Pancreas (tissue), 10 donors: ENCODE data around the gene FOXA2. TPM values are rescaled to one million over a fixed set of nuclear protein-coding genes. Genes with fewer than 3 reads are reported as not detected.

Source experiments
- ATAC-seq, 4 donors: fragments of 200-7000 bp; cut with Tn5 transposase; one replicate each; pipeline versions ENCODE4 v1.8.0 to v1.9.1; 2020; ENCODE audit warnings: mild to moderate bottlenecking in 4 of 4, moderate library complexity in 4 of 4
- DNase-seq, 6 donors: peaks; one replicate each; pipeline ENCODE4 v3.0.0-alpha.2; 2020
- FAIRE-seq: peaks from 2 replicates; lab custom pipeline; 2012; peaks lifted over from hg19 to GRCh38; lab: Jason Lieb, UNC
- H3K27ac ChIP-seq, 4 donors: fragments of 200-600 bp; sonication (generic); 1 replicate in 3 of 4; 2 replicates in 1 of 4; pipeline versions ENCODE4 v1.5.0 to v1.8.0; 2020
- H3K27me3 ChIP-seq, 4 donors: fragments of 200-600 bp; one replicate each; pipeline ENCODE4 v1.8.0; 2021
- H3K36me3 ChIP-seq, 3 donors: fragments of 200-600 bp; sonication (generic) in 1 of 3; one replicate each; pipeline versions ENCODE4 v1.5.0 to v1.8.0; 2020 to 2021
- H3K4me1 ChIP-seq, 3 donors: fragments of 200-600 bp; one replicate each; pipeline ENCODE4 v1.8.0; 2021
- H3K4me3 ChIP-seq, 4 donors: fragments of 200-600 bp; sonication (generic) in 2 of 4; one replicate each; pipeline versions ENCODE4 v1.5.0 to v1.8.0; 2020 to 2021
- H3K9me3 ChIP-seq, 4 donors: fragments of 200-600 bp; one replicate each; pipeline ENCODE4 v1.8.0; 2021
- WGBS, 2 donors: extraction: QIAGEN DNeasy Blood & Tissue Kit; methylation state at CpG; one replicate each; pipeline ENCODE4 v1.1.7; 2013; 5-methylcytosine and 5-hydroxymethylcytosine counted together
- intact Hi-C, 3 donors: fragments of 100-400 bp; cut with DNase I; formaldehyde crosslinking; loops; one replicate each; pipeline versions ENCODE4 v1.11.1 to v1.14.2; 2022
- polyA plus RNA-seq, 2 donors: library from polyadenylated mRNA; stranded (reverse); fragments of 200-250 nt; gene quantifications; one replicate each; pipeline ENCODE4 v1.2.3, GENCODE V29; 2013
- total RNA-seq, 6 donors: library from RNA; stranded (reverse); fragmentation: NEBNext Ultra II Directional in 4 of 6; extraction: Animal tissue kit (Norgen Biotek cat#: 25700) in 4 of 6; gene quantifications; one replicate each; pipeline versions ENCODE4 v1.2.1 to v1.2.4, GENCODE V29; 2021 to 2023
- TF ChIP-seq, protein P1 (sequence below), 4 donors: fragments of 200-600 bp; sonication (generic) in 3 of 4; IDR thresholded peaks; one replicate each; pipeline versions ENCODE4 v1.5.0 to v1.8.0; 2021; ENCODE audit warnings: antibody characterized with exemption in 4 of 4
- donor health status: healthy with polysubstance abuse.
- donor health status: DM: no; HTN: no; CAD: no; lungs with moderate emphysema.
- donor health status: DM: no; HTN: no; CAD: no.
- donor health status: control.
- donor health status: control.
- donor health status: Bipolar disorder and iron deficiency.
- donor health status: DM: yes; HTN: yes; CAD: no.
- donor health status: DM: no; HTN: no; CAD: no.
- donor health status: DM: no; HTN: no; CAD: no.
- donor health status: DM: yes; HTN: yes; CAD: no.

Gene FOXA2
- total and polyA plus RNA-seq, 8 donors, result 14.2 to 30.4 (median 18.3) TPM

DNA sequence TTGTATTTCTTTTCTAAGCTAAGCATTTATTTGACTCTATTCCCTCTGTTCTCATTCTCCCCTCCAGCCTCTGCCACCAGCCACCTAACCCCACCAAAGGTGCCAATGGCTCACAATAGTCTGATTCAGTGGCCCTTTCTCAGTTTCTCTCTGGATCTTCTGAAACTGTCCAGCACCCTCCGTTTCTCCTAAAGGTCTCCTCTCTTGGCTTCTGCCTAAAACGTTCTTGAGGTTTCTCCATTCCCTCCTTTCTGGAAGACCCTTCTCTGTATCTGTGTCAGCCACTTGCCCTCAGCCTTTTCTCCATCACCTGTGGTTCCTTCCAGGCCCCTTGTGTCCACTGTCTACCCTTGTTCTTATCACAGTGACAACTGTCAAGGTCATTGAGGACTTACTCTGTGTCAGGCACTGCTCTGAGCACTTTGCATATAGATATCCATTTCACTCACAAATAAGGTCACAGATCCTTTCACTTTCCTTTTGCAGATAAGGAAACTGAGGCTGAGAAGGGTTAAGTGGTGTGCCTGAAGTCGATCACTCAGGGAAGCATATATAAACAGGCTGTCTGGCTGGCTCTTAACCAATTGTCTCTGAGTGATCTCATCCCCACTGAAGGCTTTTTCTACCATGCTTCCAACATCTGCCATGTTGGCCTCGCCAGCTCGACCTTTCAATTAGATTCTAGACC, 48.1 kb downstream of the FOXA2 start:
- WGBS, 2 donors, result 87 to 89% methylated on average over 5 of the region's 5 CpGs
- FAIRE-seq, result no peak
- intact Hi-C loops, result no loop called here
- Histone ChIP-seq H3K27ac (no peak overlapping the region), H3K4me1 (peaks cover 0 to 7% (median 6%) of the 10 kb centered on the region in 3 donors), H3K9me3 (no peaks in the 10 kb centered on the region), H3K4me3 (no peak overlapping the region), H3K27me3 (no peaks in the 10 kb centered on the region), H3K36me3 (no peaks in the 10 kb centered on the region)
- no peak for DNase-seq
- TF ChIP-seq, protein P1, sequence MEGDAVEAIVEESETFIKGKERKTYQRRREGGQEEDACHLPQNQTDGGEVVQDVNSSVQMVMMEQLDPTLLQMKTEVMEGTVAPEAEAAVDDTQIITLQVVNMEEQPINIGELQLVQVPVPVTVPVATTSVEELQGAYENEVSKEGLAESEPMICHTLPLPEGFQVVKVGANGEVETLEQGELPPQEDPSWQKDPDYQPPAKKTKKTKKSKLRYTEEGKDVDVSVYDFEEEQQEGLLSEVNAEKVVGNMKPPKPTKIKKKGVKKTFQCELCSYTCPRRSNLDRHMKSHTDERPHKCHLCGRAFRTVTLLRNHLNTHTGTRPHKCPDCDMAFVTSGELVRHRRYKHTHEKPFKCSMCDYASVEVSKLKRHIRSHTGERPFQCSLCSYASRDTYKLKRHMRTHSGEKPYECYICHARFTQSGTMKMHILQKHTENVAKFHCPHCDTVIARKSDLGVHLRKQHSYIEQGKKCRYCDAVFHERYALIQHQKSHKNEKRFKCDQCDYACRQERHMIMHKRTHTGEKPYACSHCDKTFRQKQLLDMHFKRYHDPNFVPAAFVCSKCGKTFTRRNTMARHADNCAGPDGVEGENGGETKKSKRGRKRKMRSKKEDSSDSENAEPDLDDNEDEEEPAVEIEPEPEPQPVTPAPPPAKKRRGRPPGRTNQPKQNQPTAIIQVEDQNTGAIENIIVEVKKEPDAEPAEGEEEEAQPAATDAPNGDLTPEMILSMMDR (IDR thresholded peaks at IDR 0.05), result no peak
- ATAC-seq, result no peak

DNA sequence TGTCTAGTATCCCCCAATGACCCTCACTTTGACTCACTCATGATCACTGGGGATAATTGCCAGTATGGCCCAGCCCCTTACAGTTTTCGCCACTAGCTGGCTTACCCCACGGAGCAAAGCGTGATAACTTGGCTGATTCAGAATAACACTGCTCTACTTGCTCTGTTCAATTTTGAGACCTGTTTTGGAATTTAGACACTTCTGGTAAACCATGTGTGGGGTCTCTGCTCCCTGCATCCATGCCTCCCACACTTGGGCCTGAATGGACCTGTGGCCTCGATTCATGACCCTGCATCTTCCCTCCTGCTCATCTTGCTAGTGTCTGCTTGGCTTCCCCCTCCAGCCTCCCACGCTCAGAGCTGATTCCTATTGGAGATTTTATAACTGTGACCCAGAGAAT, 48.9 kb downstream of the FOXA2 start:
- DNase-seq (no peak), ATAC-seq (no peak), FAIRE-seq (no peak)
- Histone ChIP-seq H3K36me3 (no peaks in the 10 kb centered on the region), H3K27ac (no peak overlapping the region), H3K4me1 (peaks cover 0 to 7% (median 6%) of the 10 kb centered on the region in 3 donors), H3K4me3 (no peak overlapping the region), H3K27me3 (no peaks in the 10 kb centered on the region), H3K9me3 (no peaks in the 10 kb centered on the region)
- TF ChIP-seq, protein P1 (IDR thresholded peaks at IDR 0.05), result no peak
- intact Hi-C loops, result no loop called here
- 95 to 96% methylated on average over 5 of the region's 5 CpGs for WGBS, 2 donors

DNA sequence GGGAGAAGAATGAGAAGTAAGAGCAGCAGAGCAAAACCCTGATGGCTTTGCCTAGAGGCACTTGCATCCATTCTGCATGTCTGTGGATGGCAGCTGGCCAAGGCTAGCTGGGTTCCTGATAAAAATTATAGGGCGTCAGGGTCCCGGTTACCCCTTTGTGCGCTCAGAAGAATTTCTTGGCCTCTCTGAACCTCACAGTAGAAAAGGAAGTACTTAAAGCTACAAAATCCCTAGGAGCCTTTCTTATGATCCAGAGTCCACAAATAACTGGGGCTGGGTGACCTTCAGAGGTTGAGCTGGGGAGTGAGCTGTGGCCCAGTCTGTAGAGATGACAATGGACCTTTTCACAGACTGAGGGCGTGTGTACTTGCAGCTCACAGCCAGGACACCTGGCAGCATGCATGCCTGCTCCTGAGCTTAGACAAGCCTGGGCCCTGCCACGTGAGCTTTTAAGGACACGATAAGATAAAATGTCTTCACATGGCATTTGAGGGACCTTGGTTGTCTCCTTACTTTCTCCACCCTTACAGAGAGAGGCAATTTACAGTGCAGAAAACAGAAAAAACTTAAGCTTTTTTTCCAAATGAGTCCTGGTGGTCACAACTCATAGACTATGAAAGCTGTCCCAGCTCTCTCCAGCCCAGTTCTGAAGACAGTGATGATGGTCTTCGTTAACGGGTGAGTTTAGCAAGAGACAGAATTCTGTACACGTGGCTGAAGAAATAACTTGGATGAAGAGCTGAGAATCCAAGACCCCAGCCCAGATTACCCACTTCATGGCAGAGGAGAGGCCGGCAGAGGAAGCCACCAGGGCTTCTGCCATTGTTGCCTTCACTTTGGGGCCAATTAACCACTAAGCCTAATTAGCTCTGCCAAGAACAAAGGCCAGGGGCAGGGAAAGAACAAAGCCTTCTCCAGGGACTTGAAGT, 50.3 kb downstream of the FOXA2 start:
- H3K4me1 ChIP-seq, result peaks cover under 1 to 11% (median 6%) of the 10 kb centered on the region in 3 donors
- H3K4me3 ChIP-seq, result no peak overlapping the region
- TF ChIP-seq, protein P1 (IDR thresholded peaks at IDR 0.05), result no peak
- H3K36me3 ChIP-seq, result no peaks in the 10 kb centered on the region
- intact Hi-C loops, result no loop called here
- H3K9me3 ChIP-seq, result no peaks in the 10 kb centered on the region
- ATAC-seq, result peak; percentile 62 to 90 (median 84)
- 56 to 57% methylated on average over 10 of the region's 10 CpGs for WGBS, 2 donors
- H3K27ac ChIP-seq, result peak overlapping the region in 1 of 4 donors; percentile 33
- FAIRE-seq, result no peak
- H3K27me3 ChIP-seq, result no peaks in the 10 kb centered on the region
- DNase-seq, result no peak

DNA sequence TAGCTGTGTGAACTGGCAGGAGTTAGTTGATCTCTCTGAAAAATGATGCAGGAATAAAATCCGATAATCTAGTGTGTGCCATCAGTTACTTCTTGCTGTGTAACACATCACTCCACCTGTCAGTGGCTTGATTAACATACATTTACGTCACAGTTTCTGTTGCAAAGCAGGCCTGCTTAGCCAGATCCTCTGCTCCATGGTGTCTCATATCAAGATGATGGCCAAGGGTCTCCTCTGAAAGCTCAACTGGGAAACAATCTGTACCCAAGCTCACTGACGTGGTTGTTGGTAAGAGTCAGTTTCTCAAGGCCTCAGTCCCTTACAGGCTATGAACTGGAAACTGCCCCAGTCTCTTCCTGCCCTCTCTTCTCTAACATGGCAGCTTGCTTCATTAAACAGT, 51.8 kb downstream of the FOXA2 start:
- Histone ChIP-seq H3K4me3 (no peak overlapping the region), H3K27ac (no peak overlapping the region), H3K4me1 (peaks cover 4 to 14% (median 6%) of the 10 kb centered on the region in 3 donors), H3K36me3 (no peaks in the 10 kb centered on the region), H3K9me3 (no peaks in the 10 kb centered on the region), H3K27me3 (no peaks in the 10 kb centered on the region)
- intact Hi-C loops, result no loop called here
- ATAC-seq, result no peak
- FAIRE-seq, result no peak
- WGBS, 2 donors, result 93 to 95% methylated on average over 3 of the region's 3 CpGs
- TF ChIP-seq, protein P1 (IDR thresholded peaks at IDR 0.05), result no peak
- DNase-seq, result no peak
